ENCODE data around the gene CCDC97. TPM values are rescaled to one million over a fixed set of nuclear protein-coding genes. Genes with fewer than 3 reads are reported as not detected.

Gene CCDC97
- total RNA-seq, 2 donors from 2014 or later: 10.6 to 11.2 TPM

DNA sequence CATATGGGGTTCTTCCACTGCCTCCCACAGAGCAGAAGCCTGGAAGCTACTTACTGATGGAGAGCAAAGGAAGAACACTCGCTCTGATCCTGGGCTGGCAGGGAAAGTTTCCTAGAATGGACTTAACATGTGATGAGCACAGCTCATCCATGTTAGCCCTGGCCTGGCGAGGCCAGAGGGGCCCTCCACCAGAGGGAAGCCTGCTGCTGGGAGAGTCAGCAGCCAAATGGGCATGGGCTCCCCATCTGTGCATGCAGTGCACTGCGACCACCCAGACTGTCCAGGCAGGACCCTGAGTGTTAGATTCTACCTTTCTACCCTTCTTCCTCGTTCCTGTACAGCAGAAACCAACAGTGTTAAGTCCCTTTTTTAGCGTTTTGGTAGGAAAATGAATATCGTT lies 36.9 kb upstream of the CCDC97 start:
- H3K27me3 ChIP-seq: no peaks in the 10 kb centered on the region
- DNase-seq: no peak
- TF ChIP-seq, protein P1, sequence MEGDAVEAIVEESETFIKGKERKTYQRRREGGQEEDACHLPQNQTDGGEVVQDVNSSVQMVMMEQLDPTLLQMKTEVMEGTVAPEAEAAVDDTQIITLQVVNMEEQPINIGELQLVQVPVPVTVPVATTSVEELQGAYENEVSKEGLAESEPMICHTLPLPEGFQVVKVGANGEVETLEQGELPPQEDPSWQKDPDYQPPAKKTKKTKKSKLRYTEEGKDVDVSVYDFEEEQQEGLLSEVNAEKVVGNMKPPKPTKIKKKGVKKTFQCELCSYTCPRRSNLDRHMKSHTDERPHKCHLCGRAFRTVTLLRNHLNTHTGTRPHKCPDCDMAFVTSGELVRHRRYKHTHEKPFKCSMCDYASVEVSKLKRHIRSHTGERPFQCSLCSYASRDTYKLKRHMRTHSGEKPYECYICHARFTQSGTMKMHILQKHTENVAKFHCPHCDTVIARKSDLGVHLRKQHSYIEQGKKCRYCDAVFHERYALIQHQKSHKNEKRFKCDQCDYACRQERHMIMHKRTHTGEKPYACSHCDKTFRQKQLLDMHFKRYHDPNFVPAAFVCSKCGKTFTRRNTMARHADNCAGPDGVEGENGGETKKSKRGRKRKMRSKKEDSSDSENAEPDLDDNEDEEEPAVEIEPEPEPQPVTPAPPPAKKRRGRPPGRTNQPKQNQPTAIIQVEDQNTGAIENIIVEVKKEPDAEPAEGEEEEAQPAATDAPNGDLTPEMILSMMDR (IDR thresholded peaks at IDR 0.05): no peak
- no peak for TF ChIP-seq POLR2A (IDR thresholded peaks at IDR 0.05)
- H3K36me3 ChIP-seq (replicated peaks in 1 of 2; ENCODE audit: insufficient read depth in 1 of 2, low read depth in 2 of 2): peaks cover 55 to 77% of the 10 kb centered on the region in 2 donors
- H3K4me1 ChIP-seq: no peaks in the 10 kb centered on the region
- intact Hi-C loops (cut with DNase I): no loop called here
- H3K27ac ChIP-seq: no peak overlapping the region
- WGBS, 2 donors: 76 to 87% methylated on average over 6 of the region's 6 CpGs
- no peaks in the 10 kb centered on the region for H3K9me3 ChIP-seq
- no peak for ATAC-seq
- H3K4me3 ChIP-seq: no peak overlapping the region

DNA sequence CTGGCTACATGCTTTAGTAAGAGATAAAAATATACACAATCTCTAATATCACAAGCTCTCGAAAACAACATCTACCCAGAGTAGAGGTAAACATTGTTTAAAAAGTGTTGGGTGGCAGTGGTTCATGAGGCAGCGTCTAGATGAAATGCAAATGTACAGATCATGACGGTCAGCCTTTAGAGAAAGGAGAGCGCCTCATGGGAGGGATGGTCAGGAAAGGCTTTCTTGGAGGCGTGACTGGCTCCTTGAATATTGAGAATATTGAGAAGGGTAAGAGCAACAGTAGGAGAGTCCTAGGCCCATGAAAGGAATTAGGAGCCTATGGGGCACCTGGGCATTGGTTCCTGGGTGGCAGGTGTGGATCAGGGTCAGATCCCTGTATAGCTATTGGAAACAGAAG lies 35.2 kb upstream of the CCDC97 start:
- intact Hi-C loops (cut with DNase I): no loop called here
- peaks cover 59 to 85% of the 10 kb centered on the region in 2 donors for H3K36me3 ChIP-seq (replicated peaks in 1 of 2; ENCODE audit: insufficient read depth in 1 of 2, low read depth in 2 of 2)
- no peaks in the 10 kb centered on the region for H3K4me1 ChIP-seq

DNA sequence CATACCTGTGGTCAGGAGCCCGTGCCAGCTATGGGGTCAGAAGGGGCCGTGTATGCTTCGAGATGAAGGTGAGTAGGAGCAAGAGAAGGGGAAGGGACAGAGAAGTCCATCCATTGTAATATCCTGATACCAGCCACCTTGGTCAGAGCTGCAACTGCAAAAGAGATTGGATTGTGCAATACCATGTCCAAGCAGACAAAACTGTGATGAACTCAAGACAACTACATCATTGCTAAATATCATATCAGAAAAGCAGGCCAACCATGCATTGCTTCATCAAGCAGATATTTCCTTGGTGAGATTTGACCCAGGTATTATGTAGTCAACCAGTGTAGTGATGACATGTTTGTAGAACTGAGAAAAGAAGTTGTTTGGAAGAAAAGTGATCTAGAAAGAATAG lies 33.7 kb upstream of the CCDC97 start:
- Histone ChIP-seq H3K27me3 (no peaks in the 10 kb centered on the region), H3K4me3 (no peak overlapping the region), H3K9me3 (no peaks in the 10 kb centered on the region), H3K36me3 (replicated peaks in 1 of 2; ENCODE audit: insufficient read depth in 1 of 2, low read depth in 2 of 2) (peaks cover 64 to 91% of the 10 kb centered on the region in 2 donors), H3K4me1 (no peaks in the 10 kb centered on the region), H3K27ac (no peak overlapping the region)
- no peak for ATAC-seq
- 70 to 76% methylated on average over 3 of the region's 3 CpGs for WGBS, 2 donors
- TF ChIP-seq POLR2A (IDR thresholded peaks at IDR 0.05): no peak
- TF ChIP-seq, protein P1 (IDR thresholded peaks at IDR 0.05): no peak
- intact Hi-C loops (cut with DNase I): no loop called here
- DNase-seq: no peak

More for the DNA sequence above, 35.2 kb upstream of the CCDC97 start:
- no peak for ATAC-seq
- H3K4me3 ChIP-seq: no peak overlapping the region
- no peak overlapping the region for H3K27ac ChIP-seq
- no peaks in the 10 kb centered on the region for H3K27me3 ChIP-seq
- TF ChIP-seq, protein P1 (IDR thresholded peaks at IDR 0.05): no peak
- no peak for TF ChIP-seq POLR2A (IDR thresholded peaks at IDR 0.05)
- H3K9me3 ChIP-seq: no peaks in the 10 kb centered on the region
- 92 to 95% methylated on average over 5 of the region's 5 CpGs for WGBS, 2 donors
- DNase-seq: no peak

DNA sequence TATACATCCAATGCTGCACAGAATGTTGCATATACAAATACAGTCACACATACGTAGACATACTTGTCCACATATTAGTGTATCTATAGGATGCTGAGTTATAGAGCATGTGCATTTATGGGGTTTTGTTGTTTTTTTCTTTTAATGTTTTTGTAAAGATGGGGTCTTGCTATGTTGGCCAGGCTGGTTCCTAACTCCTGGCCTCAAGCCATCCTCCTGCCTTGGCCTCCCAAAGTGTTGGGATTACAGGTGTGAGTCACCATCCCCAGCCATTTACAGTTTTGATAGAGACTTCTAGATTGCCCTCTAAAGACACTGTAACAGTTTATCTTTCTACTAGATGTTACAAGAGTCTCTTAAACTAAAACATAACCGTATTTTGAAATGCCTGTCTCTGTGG lies 31.5 kb upstream of the CCDC97 start:
- no peak for DNase-seq
- TF ChIP-seq, protein P1 (IDR thresholded peaks at IDR 0.05): no peak
- TF ChIP-seq POLR2A (IDR thresholded peaks at IDR 0.05): no peak
- intact Hi-C loops (cut with DNase I): no loop called here
- Histone ChIP-seq H3K4me3 (no peak overlapping the region), H3K36me3 (replicated peaks in 1 of 2; ENCODE audit: insufficient read depth in 1 of 2, low read depth in 2 of 2) (peaks cover 45 to 87% of the 10 kb centered on the region in 2 donors), H3K4me1 (no peaks in the 10 kb centered on the region), H3K9me3 (no peaks in the 10 kb centered on the region), H3K27ac (no peak overlapping the region), H3K27me3 (no peaks in the 10 kb centered on the region)
- 93 to 95% methylated on average over 2 of the region's 2 CpGs for WGBS, 2 donors
- no peak for ATAC-seq
